CD14-positive monocyte (primary cell): ENCODE results near the gene CD151. TPM values are rescaled to one million over a fixed set of nuclear protein-coding genes. Genes with fewer than 3 reads are reported as not detected.

Experiments
- DNase-seq, 3 donors: peaks; one replicate each; pipeline ENCODE4 v3.0.0-alpha.2; 2011 to 2022
- H2AFZ ChIP-seq: 2 replicates; pipeline ENCODE4 v1.6.0; 2012; ENCODE audit warnings: mild to moderate bottlenecking, low read depth, low read length, inconsistent platforms; ENCODE audit not compliant: insufficient read depth, poor library complexity, severe bottlenecking
- H3K27ac ChIP-seq, 2 donors: 1 replicate in 1 of 2; 2 replicates in 1 of 2; pipeline ENCODE4 v1.5.1; 2012 to 2013; ENCODE audit warnings: low read length in 2 of 2, control low read depth in 1 of 2, inconsistent platforms in 1 of 2, low read depth in 1 of 2, mild to moderate bottlenecking in 1 of 2
- H3K27me3 ChIP-seq, 2 donors: one replicate each; pipeline versions ENCODE4 v1.6.0 to v1.6.1; 2011 to 2013; ENCODE audit warnings: low read length in 2 of 2; ENCODE audit not compliant: control insufficient read depth in 2 of 2, insufficient read depth in 2 of 2
- H3K36me3 ChIP-seq, 2 donors: replicated peaks in 1 of 2; 1 replicate in 1 of 2; 2 replicates in 1 of 2; pipeline versions ENCODE4 v1.5.1 to v1.6.1; 2012 to 2013; ENCODE audit warnings: low read length in 2 of 2, control low read depth in 1 of 2, inconsistent platforms in 1 of 2, mild to moderate bottlenecking in 1 of 2; ENCODE audit not compliant: insufficient read depth in 2 of 2, control insufficient read depth in 1 of 2
- H3K4me1 ChIP-seq, 2 donors: 1 replicate in 1 of 2; 2 replicates in 1 of 2; pipeline versions ENCODE4 v1.5.1 to v1.6.1; 2012 to 2013; ENCODE audit warnings: low read length in 2 of 2, control low read depth in 1 of 2, inconsistent platforms in 1 of 2, mild to moderate bottlenecking in 1 of 2, moderate library complexity in 1 of 2; ENCODE audit not compliant: insufficient read depth in 2 of 2, control insufficient read depth in 1 of 2
- H3K4me2 ChIP-seq: replicated peaks from 2 replicates; pipeline ENCODE3; 2012; ENCODE audit warnings: low read length, moderate library complexity, mild to moderate bottlenecking; ENCODE audit not compliant: poor library complexity, severe bottlenecking; ENCODE audit errors: extremely low read depth
- H3K4me3 ChIP-seq, 3 experiments: fragments of 200-600 bp in 1 of 3; sonication (generic) in 1 of 3; replicated peaks in 1 of 3; 1 replicate in 2 of 3; 2 replicates in 1 of 3; pipeline ENCODE4 v1.5.1; 2011 to 2013; ENCODE audit warnings: low read length in 3 of 3, mild to moderate bottlenecking in 3 of 3, control low read depth in 2 of 3, low read depth in 2 of 3, inconsistent platforms in 1 of 3, moderate library complexity in 1 of 3
- H3K79me2 ChIP-seq: 2 replicates; pipeline ENCODE4 v1.6.0; 2012; ENCODE audit warnings: mild to moderate bottlenecking, control low read depth, inconsistent platforms, low read length, moderate library complexity; ENCODE audit not compliant: insufficient read depth
- H3K9ac ChIP-seq: 2 replicates; pipeline ENCODE4 v1.6.0; 2017; ENCODE audit warnings: low read length, mild to moderate bottlenecking; ENCODE audit not compliant: insufficient read depth, poor library complexity, severe bottlenecking
- H3K9me3 ChIP-seq, 2 donors: replicated peaks in 1 of 2; 1 replicate in 1 of 2; 2 replicates in 1 of 2; pipeline versions ENCODE4 v1.5.1 to v1.6.1; 2012 to 2013; ENCODE audit warnings: low read length in 2 of 2, control low read depth in 1 of 2; ENCODE audit not compliant: control insufficient read depth in 1 of 2, insufficient read depth in 1 of 2
- H4K20me1 ChIP-seq: 2 replicates; pipeline ENCODE4 v1.6.0; 2012; ENCODE audit warnings: mild to moderate bottlenecking, low read length, control low read depth, moderate library complexity; ENCODE audit not compliant: insufficient read depth
- H3K27ac Mint-ChIP-seq, 7 donors: one replicate each; pipeline ENCODE4 v1.8.0; 2020; ENCODE audit warnings: mild to moderate bottlenecking in 7 of 7, mixed read lengths in 7 of 7, moderate library complexity in 6 of 7, inconsistent platforms in 2 of 7
- H3K27me3 Mint-ChIP-seq, 3 donors: one replicate each; pipeline ENCODE4 v1.8.0; 2021 to 2022; ENCODE audit warnings: low read depth in 3 of 3, mild to moderate bottlenecking in 3 of 3, mixed read lengths in 3 of 3, moderate library complexity in 3 of 3, inconsistent platforms in 1 of 3
- H3K36me3 Mint-ChIP-seq, 2 donors: one replicate each; pipeline ENCODE4 v1.8.0; 2020; ENCODE audit warnings: mixed read lengths in 2 of 2, inconsistent platforms in 1 of 2, mild to moderate bottlenecking in 1 of 2
- H3K4me1 Mint-ChIP-seq: one replicate; pipeline ENCODE4 v1.8.0; 2020; ENCODE audit warnings: mild to moderate bottlenecking, mixed read lengths
- H3K4me3 Mint-ChIP-seq, 2 donors: one replicate each; pipeline ENCODE4 v1.8.0; 2020; ENCODE audit warnings: mild to moderate bottlenecking in 2 of 2, mixed read lengths in 2 of 2, moderate library complexity in 1 of 2
- H3K9me3 Mint-ChIP-seq, 7 donors: one replicate each; pipeline ENCODE4 v1.8.0; 2020 to 2022; ENCODE audit warnings: mixed read lengths in 7 of 7, mild to moderate bottlenecking in 6 of 7, moderate library complexity in 6 of 7, inconsistent platforms in 2 of 7
- CTCF ChIP-seq: fragments of 200-600 bp; IDR thresholded peaks from one replicate; pipeline ENCODE4 v1.8.0; 2022; ENCODE audit warnings: antibody characterized with exemption, mild to moderate bottlenecking
- WGBS: methylation state at CpG from one replicate; pipeline ENCODE4 v1.1.5; 2013; ENCODE audit warnings: missing lambda C conversion rate; ENCODE audit not compliant: insufficient coverage; 5-methylcytosine and 5-hydroxymethylcytosine counted together
- intact Hi-C, 2 donors: fragments of 100-400 bp; cut with micrococcal nuclease; formaldehyde crosslinking; loops; one replicate each; pipeline versions ENCODE4 v1.15.0 to v1.15.1; 2023
- polyA plus RNA-seq, 3 donors: library from polyadenylated mRNA; depleted of rRNA in 1 of 3; unstranded in 2 of 3; stranded (reverse) in 1 of 3; fragments of 300-500 nt in 2 of 3; fragments of >200 nt in 1 of 3; fragmentation: Illumina TruSeq in 2 of 3; gene quantifications; 1 replicate in 2 of 3; 2 replicates in 1 of 3; pipeline ENCODE4 v1.2.3, GENCODE V29; 2012 to 2021

Gene CD151
- polyA plus RNA-seq, 3 donors, result 18.1 to 200 (median 57.4) TPM

- Histone ChIP-seq H3K9ac (peak overlapping the region; percentile 86), H2AFZ (no peak overlapping the region), H3K9me3 (no peaks in the 10 kb centered on the region), H3K36me3 (peaks cover 21 to 32% of the 10 kb centered on the region in 2 donors), H3K79me2 (peaks cover 53% of the 10 kb centered on the region), H3K4me3 (peak overlapping the region; percentile 71 to 97 (median 87)), H3K4me1 (peaks cover 50 to 62% of the 10 kb centered on the region in 2 donors), H4K20me1 (peaks cover 60% of the 10 kb centered on the region), H3K27ac (peak overlapping the region; percentile 85 to 91), H3K4me2 (peak overlapping the region; percentile 100), H3K27me3 (peaks cover 0 to 2% of the 10 kb centered on the region in 2 donors)
- H3K9me3 Mint-ChIP-seq, result peaks cover 0 to 1% (median 0%) of the 10 kb centered on the region in 7 donors
- peaks cover 4 to 19% (median 7%) of the 10 kb centered on the region in 3 donors for H3K27me3 Mint-ChIP-seq
- peak overlapping the region; percentile 91 to 98 (median 97) for H3K27ac Mint-ChIP-seq
- peaks cover 27 to 40% of the 10 kb centered on the region in 2 donors for H3K36me3 Mint-ChIP-seq
- intact Hi-C loops, result loop anchor here in 1 of 2 donors (2.0 kb wide), 1 partner anchor 13 kb away; no protein-coding TSS in a partner anchor
- no peak for TF ChIP-seq CTCF
- H3K4me3 Mint-ChIP-seq, result peak overlapping the region; percentile 88 to 90
- peak; percentile 73 to 87 (median 77) for DNase-seq
- H3K4me1 Mint-ChIP-seq, result peaks cover 38% of the 10 kb centered on the region
- WGBS, result no CpG with 5 or more reads among the region's 22 CpGs
Measured at GRCh38 chr11:821512-822371, 11.0 kb upstream of the CD151 start.

- Histone ChIP-seq H3K9ac (no peak overlapping the region), H2AFZ (no peak overlapping the region), H3K27ac (no peak overlapping the region), H3K4me3 (no peak overlapping the region), H3K9me3 (no peaks in the 10 kb centered on the region), H3K36me3 (peaks cover 21 to 32% of the 10 kb centered on the region in 2 donors), H4K20me1 (peaks cover 60% of the 10 kb centered on the region), H3K4me2 (no peak overlapping the region), H3K27me3 (peaks cover 0 to 17% of the 10 kb centered on the region in 2 donors), H3K4me1 (peaks cover 64 to 76% of the 10 kb centered on the region in 2 donors), H3K79me2 (peaks cover 53% of the 10 kb centered on the region)
- Mint-ChIP-seq H3K27me3 (peaks cover 17 to 22% (median 20%) of the 10 kb centered on the region in 3 donors), H3K9me3 (peaks cover 0 to 4% (median 1%) of the 10 kb centered on the region in 7 donors), H3K4me1 (peaks cover 48% of the 10 kb centered on the region), H3K27ac (no peak overlapping the region), H3K4me3 (no peak overlapping the region), H3K36me3 (peaks cover 34 to 44% of the 10 kb centered on the region in 2 donors)
- intact Hi-C loops, result no loop called here
- 95% methylated on average over 33 of the region's 53 CpGs for WGBS
- DNase-seq, result no peak
- no peak for TF ChIP-seq CTCF
Measured at GRCh38 chr11:823441-824291, 9.1 kb upstream of the CD151 start.
